HG03565 (cell line): Measurements from ENCODE around the gene SMOC1.

ENCODE experiments used
- ATAC-seq: cut with Tn5 transposase; IDR thresholded peaks from one replicate; pipeline ENCODE4 v1.9.1; 2021; ENCODE audit warnings: mild to moderate bottlenecking, moderate library complexity; ENCODE audit not compliant: unreplicated experiment

Gene SMOC1

GRCh38 chr14:70032016-70032415, 152.8 kb downstream of the SMOC1 start:
- no peak for ATAC-seq

GRCh38 chr14:70032447-70032846, 153.2 kb downstream of the SMOC1 start:
- ATAC-seq = no peak

GRCh38 chr14:70033116-70033515, 153.9 kb downstream of the SMOC1 start:
- no peak for ATAC-seq

DNA sequence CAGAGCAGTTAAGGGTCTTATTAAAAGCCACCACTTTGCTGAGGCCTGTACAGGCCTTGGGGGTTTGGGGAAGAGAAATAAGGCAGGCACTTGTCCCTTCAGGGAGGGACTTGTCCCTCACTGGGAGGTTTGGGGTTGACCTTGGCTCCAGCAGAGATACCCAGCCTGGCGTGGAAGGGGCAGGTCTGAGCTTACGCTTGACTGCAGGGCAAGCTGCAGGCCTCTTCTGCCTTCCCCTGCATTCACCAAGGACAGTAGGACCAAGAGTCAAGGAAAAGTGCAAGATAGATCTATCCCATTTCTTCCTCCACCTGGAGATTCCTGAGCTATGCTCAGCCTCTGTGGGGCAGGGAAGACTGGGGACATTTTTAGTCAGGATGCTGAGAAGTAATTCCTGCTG, 154.3 kb downstream of the SMOC1 start:
- ATAC-seq = no peak

- no peak for ATAC-seq
These were observed 155.0 kb downstream of the SMOC1 start for GRCh38 chr14:70034257-70034656.

DNA sequence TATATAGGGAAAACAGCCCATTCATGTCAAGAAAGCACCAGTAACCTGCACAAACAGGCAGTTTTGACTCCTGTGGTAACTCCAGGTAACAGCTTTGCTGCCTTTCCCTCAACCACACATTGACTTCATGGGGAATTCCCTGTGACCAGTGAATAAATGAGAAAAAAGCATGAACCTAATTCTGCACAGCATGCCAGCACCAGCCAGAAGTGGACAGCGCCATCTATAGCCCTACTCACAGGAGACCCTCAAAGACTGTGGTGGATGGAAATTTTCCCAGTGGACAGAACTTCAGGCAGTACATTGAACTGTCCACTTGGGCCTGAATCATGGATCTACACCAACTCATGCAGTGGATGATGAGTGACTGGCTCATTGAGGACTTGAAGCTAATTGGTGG, 157.4 kb downstream of the SMOC1 start:
- ATAC-seq = no peak

DNA sequence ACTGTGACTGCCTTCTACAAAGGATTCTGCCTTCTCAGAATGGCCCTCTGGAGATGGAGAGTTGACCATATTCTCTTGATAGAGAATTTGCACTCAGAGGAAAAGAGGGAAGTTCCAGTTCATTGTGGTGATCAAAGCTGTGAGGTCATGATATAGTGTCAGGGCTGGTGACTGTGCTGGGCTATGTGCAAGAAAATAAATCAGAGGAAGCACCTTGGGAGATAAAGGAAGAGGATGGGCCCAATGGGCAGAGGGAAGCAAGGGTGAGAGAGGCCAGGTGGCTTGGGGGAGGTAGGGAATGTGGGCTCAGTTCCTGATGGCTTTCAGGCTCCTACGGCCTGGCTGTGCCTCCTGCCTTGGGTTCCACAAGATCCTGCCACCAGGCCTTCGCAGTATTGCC, 163.8 kb downstream of the SMOC1 start:
- ATAC-seq = no peak

DNA sequence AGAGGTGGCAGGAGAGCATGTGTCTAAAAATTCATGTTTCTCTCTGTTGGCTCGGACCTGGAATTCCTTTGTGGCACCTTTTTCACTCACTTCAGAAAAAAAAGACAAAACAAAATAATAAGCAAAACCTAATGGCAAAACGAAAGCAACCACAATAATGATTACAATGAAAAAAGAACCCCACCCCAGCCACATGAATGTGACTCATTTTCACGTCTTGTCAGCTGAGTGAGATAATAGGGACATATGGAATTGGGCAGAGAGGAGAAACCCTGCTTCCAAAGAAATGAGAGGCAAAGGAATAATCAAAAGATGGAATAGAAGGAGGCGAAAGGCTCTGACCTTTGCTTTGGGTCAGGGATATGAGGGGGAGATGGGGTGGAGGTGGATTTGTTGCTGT, 166.1 kb downstream of the SMOC1 start:
- no peak for ATAC-seq

- ATAC-seq = no peak
These were observed 166.8 kb downstream of the SMOC1 start for GRCh38 chr14:70045844-70046535.

DNA sequence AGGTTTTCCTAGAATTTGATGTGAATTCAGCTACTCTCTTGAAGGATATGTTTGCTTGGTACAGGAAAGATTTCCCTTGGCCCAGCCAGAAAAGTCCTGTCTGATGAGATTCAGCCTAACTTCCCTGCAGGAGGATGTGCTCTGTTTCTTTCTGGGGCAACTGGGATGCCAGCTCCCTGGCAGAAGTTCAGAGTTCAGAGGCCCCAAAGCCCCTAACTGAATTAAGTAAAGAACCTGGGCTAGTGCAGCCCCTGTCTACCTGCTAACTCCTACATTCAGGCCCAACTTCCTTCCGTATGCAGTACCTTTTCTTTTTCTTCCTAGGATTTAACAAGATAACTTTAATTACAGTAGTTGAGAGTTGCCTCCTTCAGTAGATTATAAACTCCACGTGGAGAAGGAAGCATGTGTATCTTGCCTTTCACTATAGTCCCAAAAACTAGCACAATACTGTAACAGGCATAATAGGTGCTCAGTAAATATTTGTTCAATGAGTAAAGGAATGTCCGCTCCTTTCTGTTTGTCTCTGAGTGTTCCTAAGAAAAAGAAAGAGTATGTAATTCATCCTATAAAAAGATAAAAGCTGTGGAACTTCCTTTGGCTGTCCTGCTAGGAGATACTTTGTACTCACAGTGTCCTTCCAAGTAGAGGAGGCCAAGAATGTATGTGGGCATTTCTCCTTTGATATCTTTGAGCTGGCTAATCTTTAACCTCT, 168.5 kb downstream of the SMOC1 start:
- no peak for ATAC-seq

DNA sequence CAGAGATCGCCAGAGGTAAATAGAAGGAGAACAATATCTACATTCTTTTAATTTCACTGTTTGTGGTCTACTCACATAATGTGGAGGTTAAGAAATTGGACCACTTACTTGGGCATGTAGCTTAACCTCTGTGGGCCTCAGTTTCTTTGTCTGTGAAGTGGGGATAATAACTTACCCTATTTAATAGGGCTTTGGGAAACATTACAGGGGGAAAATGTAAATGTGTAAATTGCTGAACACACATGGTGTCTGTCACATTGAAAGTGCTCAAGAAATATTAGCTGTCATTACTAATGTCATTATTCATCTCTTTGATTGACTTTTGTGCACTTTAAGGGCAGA, 169.1 kb downstream of the SMOC1 start:
- no peak for ATAC-seq

DNA sequence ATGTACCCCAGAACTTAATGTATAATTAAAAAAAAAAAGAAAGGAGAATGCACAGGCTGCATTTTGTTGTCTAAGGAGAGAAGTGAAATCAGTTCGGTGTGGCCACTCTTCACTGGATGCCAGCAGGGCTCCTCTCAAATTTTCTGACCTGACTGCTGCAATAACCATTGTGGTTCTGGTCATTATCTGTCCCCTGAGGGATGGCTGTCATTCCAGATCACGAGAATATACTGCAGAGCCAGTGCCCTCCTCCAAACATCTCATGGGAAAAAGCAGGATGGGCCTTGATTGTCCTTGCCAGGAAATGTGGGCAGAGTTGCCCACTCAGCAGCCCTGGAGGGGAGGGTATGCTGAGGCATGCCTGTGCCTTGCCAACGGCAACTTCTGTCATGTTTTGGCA, 170.4 kb downstream of the SMOC1 start:
- ATAC-seq = no peak

DNA sequence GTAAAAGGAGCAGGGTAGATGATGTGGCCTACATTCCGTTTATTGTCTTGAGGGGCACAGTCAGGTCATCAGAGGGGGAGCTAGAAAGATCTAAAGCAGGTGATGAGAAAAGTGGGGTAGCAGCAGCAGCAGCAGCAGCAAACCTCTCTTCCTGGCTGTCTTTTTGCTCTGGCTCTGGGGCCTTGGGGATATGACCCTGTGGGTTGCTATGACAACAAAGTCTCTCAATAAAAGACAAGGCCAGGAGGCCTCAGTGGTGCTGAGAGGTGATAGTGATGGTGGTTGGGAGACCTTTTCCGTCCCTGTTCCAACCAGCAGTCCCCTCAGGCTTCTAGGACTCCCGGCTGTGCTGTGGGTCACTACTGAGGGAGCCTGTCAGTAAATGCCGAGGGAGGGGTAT, 170.9 kb downstream of the SMOC1 start:
- ATAC-seq = no peak

DNA sequence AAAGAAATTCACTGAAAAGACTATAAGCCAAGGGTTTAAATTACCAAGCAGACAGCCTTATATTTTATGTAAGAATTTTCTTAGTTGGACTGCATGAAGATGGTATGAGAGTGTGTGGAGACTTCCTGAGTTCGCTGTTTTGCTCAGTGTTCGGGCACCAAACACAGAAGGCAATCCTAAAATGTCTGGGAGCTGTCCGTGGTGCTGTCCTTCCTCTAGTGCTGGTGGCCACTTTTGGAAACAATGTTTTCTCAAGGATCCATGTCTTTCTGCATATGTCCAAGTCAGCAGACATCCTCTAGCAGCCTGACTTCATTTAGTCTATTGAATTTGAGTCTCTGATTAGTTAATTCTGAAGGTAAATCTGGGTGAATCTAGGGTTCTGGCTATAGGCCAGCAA, 173.8 kb downstream of the SMOC1 start:
- no peak for ATAC-seq

GRCh38 chr14:70057519-70058136, 178.4 kb downstream of the SMOC1 start:
- no peak for ATAC-seq

- no peak for ATAC-seq
These were observed 180.3 kb downstream of the SMOC1 start for GRCh38 chr14:70059545-70059944.

- no peak for ATAC-seq
These were observed 181.9 kb downstream of the SMOC1 start for GRCh38 chr14:70061108-70061507.

- no peak for ATAC-seq
These were observed 185.1 kb downstream of the SMOC1 start for GRCh38 chr14:70064136-70064865.

GRCh38 chr14:70067810-70068209, 188.6 kb downstream of the SMOC1 start:
- no peak for ATAC-seq

DNA sequence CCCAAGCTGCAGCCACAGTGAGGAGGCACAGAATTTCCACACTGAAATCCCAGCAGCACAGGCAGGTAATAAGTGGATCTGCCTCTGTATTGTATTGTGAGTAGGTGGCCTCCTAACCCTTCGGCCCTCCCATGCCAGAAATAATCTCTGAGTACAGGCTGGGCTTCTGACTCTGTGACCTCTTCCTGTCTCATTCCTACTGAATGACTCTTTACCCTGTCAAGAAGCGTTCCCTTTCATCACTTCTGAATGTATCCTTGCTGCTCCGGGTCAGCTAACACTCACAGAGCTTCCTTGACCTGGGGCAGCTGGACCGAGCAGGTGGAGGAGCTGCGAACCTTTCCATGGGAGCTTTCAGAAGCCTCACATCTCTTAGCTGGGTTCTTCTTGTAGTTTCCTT, 190.0 kb downstream of the SMOC1 start:
- no peak for ATAC-seq

- no peak for ATAC-seq
These were observed 194.8 kb downstream of the SMOC1 start for GRCh38 chr14:70073924-70074566.
